BJ (cell line): ENCODE measurements around the gene SDSL. TPM values are rescaled to one million over a fixed set of nuclear protein-coding genes. Genes with fewer than 3 reads are reported as not detected.
A peak's percentile ranks its signal among the peaks of the same experiment; 100 is the strongest.

ENCODE experiments used
- CTCF ChIA-PET: fragments of 350-600 bp; formaldehyde crosslinking; extraction: SDS; loops from one replicate; lab custom pipeline; 2021; ENCODE audit warnings: antibody characterized with exemption, inconsistent platforms; lab: Yijun Ruan, JAX
- POLR2A ChIA-PET: fragments of 300-600 bp; sonication (Branson Sonifier 250); formaldehyde crosslinking; extraction: SDS; loops from one replicate; lab custom pipeline; 2021; ENCODE audit warnings: antibody characterized with exemption; lab: Charles Lee
- DNase-seq: peaks from one replicate; pipeline ENCODE4 v3.0.0-alpha.2; 2011; ENCODE audit warnings: low read depth
- H3K27me3 ChIP-seq: 2 replicates; pipeline ENCODE4 v1.6.0; 2011; ENCODE audit warnings: low read length; ENCODE audit not compliant: control insufficient read depth, insufficient read depth
- H3K36me3 ChIP-seq: 2 replicates; pipeline ENCODE4 v1.5.1; 2011; ENCODE audit warnings: low read length; ENCODE audit not compliant: control insufficient read depth, insufficient read depth
- H3K4me3 ChIP-seq: 2 replicates; pipeline ENCODE4 v1.5.1; 2011; ENCODE audit warnings: low read depth, mild to moderate bottlenecking, control low read depth, low read length
- CTCF ChIP-seq: IDR thresholded peaks from 2 replicates; pipeline ENCODE4 v1.5.1; 2011; ENCODE audit warnings: low read depth, mild to moderate bottlenecking, control low read depth, inconsistent platforms, low read length, moderate library complexity; ENCODE audit not compliant: insufficient read depth
- polyA plus RNA-seq: library from polyadenylated mRNA; depleted of rRNA; stranded (reverse); fragments of >200 nt; gene quantifications from 2 replicates; pipeline ENCODE4 v1.2.3, GENCODE V29; 2011

SDSL gene
- polyA plus RNA-seq, 1 experiment: 13.2 TPM

GRCh38 chr12:113422886-113423669 lies 898 bp downstream of the SDSL start:
- no peak for DNase-seq
- POLR2A ChIA-PET: no interaction called here
- Histone ChIP-seq H3K27me3 (peaks cover 2% of the 10 kb centered on the region; the same call in 1 of the 2 replicates), H3K4me3 (peak overlapping the region; percentile 55), H3K36me3 (no peaks in the 10 kb centered on the region)
- no peak for TF ChIP-seq CTCF
- CTCF ChIA-PET: interaction anchor here (1.0 to 3.5 kb wide), 2 partner anchors 16 to 109 kb away, joined by 8 to 16 read pairs; no protein-coding TSS in a partner anchor

GRCh38 chr12:113424456-113424855 lies 2.3 kb downstream of the SDSL start:
- 0 out of 2 replicates have a peak, but pooled peaks cover 1% of the 10 kb centered on the region for H3K27me3 ChIP-seq
- H3K36me3 ChIP-seq: no peaks in the 10 kb centered on the region
- no peak overlapping the region for H3K4me3 ChIP-seq
- no peak for TF ChIP-seq CTCF
- CTCF ChIA-PET: interaction anchor here (0.6 to 3.5 kb wide), 24 partner anchors 8 to 231 kb away, joined by 3 to 20 read pairs (median 5); partner anchors contain the start of gene SLC8B1
- POLR2A ChIA-PET: no interaction called here
- no peak for DNase-seq

- peak; percentile 94 for TF ChIP-seq CTCF
- CTCF ChIA-PET: interaction anchor here (0.6 to 3.5 kb wide), 41 partner anchors 9 to 268 kb away, joined by 3 to 20 read pairs (median 4); partner anchors contain the start of gene SLC8B1
Measured at GRCh38 chr12:113424915-113425823, 3.0 kb downstream of the SDSL start.

GRCh38 chr12:113425960-113426453 lies 3.8 kb downstream of the SDSL start:
- POLR2A ChIA-PET: no interaction called here
- TF ChIP-seq CTCF: no peak
- DNase-seq: no peak
- CTCF ChIA-PET: interaction anchor here (0.6 to 3.5 kb wide), 37 partner anchors 9 to 269 kb away, joined by 3 to 20 read pairs (median 4); partner anchors contain the start of gene SLC8B1
- no peak overlapping the region for H3K4me3 ChIP-seq
- no peaks in the 10 kb centered on the region for H3K36me3 ChIP-seq
- H3K27me3 ChIP-seq: 0 out of 2 replicates have a peak, but pooled peaks cover 1% of the 10 kb centered on the region

More at GRCh38 chr12:113424915-113425823, 3.0 kb downstream of the SDSL start:
- POLR2A ChIA-PET: no interaction called here
- Histone ChIP-seq H3K4me3 (no peak overlapping the region), H3K36me3 (no peaks in the 10 kb centered on the region), H3K27me3 (0 out of 2 replicates have a peak, but pooled peaks cover 1% of the 10 kb centered on the region)
- no peak for DNase-seq
